ENCODE results near the gene NDRG2. TPM values are rescaled to one million over a fixed set of nuclear protein-coding genes. Genes with fewer than 3 reads are reported as not detected.

NDRG2 gene
- total and polyA plus RNA-seq, 9 of the 15 experiments (the other 6 are each of a cell fraction or from before 2014, with no cell fraction given), result 10.1 to 105 (median 41.0) TPM

DNA sequence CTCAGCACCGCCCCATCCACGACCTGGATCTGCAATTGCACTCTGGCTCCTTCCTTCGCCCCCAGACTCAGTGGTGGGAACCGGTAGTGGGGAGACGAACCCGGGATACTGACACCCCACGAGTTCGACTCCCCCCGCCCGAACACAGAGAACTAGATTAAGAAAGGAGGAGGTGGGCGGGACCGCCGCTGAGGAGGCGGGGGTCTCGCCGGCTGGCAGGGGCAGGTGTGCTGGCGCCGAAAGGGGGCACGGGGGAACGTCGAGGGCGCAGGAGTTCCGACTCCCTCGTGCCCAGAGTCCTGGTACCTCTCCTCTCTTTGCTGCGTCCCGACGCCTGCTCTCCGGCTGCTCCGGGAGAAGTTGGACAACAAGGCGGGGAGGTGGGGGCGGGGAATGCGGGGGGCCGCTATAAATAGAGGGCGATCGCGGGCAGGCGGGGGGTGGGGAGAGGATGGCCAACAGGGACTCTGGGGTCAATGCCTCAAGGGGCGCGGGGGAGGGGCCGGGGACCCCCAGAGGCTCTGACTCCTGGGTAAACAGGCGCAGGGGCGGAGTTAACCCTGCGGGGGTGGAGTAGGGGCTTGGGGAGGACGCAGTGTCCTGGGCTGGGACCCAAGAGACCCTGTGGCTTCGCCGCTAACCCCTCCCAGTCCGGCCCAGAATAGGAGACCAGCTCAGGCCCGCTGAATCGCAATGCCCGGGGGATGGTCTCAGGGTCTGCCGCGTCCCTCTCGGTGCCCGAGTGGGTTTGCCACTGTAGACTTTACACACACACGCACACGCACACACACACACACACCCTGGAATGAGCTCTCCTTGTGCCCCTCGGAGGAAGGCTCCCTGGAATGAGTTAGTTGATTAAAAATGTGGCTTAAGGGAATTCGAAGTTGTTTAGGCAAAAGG lies 761 bp upstream of the NDRG2 start (continued):
- TF ChIP-seq, protein P1, sequence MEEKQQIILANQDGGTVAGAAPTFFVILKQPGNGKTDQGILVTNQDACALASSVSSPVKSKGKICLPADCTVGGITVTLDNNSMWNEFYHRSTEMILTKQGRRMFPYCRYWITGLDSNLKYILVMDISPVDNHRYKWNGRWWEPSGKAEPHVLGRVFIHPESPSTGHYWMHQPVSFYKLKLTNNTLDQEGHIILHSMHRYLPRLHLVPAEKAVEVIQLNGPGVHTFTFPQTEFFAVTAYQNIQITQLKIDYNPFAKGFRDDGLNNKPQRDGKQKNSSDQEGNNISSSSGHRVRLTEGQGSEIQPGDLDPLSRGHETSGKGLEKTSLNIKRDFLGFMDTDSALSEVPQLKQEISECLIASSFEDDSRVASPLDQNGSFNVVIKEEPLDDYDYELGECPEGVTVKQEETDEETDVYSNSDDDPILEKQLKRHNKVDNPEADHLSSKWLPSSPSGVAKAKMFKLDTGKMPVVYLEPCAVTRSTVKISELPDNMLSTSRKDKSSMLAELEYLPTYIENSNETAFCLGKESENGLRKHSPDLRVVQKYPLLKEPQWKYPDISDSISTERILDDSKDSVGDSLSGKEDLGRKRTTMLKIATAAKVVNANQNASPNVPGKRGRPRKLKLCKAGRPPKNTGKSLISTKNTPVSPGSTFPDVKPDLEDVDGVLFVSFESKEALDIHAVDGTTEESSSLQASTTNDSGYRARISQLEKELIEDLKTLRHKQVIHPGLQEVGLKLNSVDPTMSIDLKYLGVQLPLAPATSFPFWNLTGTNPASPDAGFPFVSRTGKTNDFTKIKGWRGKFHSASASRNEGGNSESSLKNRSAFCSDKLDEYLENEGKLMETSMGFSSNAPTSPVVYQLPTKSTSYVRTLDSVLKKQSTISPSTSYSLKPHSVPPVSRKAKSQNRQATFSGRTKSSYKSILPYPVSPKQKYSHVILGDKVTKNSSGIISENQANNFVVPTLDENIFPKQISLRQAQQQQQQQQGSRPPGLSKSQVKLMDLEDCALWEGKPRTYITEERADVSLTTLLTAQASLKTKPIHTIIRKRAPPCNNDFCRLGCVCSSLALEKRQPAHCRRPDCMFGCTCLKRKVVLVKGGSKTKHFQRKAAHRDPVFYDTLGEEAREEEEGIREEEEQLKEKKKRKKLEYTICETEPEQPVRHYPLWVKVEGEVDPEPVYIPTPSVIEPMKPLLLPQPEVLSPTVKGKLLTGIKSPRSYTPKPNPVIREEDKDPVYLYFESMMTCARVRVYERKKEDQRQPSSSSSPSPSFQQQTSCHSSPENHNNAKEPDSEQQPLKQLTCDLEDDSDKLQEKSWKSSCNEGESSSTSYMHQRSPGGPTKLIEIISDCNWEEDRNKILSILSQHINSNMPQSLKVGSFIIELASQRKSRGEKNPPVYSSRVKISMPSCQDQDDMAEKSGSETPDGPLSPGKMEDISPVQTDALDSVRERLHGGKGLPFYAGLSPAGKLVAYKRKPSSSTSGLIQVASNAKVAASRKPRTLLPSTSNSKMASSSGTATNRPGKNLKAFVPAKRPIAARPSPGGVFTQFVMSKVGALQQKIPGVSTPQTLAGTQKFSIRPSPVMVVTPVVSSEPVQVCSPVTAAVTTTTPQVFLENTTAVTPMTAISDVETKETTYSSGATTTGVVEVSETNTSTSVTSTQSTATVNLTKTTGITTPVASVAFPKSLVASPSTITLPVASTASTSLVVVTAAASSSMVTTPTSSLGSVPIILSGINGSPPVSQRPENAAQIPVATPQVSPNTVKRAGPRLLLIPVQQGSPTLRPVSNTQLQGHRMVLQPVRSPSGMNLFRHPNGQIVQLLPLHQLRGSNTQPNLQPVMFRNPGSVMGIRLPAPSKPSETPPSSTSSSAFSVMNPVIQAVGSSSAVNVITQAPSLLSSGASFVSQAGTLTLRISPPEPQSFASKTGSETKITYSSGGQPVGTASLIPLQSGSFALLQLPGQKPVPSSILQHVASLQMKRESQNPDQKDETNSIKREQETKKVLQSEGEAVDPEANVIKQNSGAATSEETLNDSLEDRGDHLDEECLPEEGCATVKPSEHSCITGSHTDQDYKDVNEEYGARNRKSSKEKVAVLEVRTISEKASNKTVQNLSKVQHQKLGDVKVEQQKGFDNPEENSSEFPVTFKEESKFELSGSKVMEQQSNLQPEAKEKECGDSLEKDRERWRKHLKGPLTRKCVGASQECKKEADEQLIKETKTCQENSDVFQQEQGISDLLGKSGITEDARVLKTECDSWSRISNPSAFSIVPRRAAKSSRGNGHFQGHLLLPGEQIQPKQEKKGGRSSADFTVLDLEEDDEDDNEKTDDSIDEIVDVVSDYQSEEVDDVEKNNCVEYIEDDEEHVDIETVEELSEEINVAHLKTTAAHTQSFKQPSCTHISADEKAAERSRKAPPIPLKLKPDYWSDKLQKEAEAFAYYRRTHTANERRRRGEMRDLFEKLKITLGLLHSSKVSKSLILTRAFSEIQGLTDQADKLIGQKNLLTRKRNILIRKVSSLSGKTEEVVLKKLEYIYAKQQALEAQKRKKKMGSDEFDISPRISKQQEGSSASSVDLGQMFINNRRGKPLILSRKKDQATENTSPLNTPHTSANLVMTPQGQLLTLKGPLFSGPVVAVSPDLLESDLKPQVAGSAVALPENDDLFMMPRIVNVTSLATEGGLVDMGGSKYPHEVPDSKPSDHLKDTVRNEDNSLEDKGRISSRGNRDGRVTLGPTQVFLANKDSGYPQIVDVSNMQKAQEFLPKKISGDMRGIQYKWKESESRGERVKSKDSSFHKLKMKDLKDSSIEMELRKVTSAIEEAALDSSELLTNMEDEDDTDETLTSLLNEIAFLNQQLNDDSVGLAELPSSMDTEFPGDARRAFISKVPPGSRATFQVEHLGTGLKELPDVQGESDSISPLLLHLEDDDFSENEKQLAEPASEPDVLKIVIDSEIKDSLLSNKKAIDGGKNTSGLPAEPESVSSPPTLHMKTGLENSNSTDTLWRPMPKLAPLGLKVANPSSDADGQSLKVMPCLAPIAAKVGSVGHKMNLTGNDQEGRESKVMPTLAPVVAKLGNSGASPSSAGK (IDR thresholded peaks at IDR 0.05), result peak; percentile 57; the same call in 1 of the 2 replicates
- TF ChIP-seq ZFPM2 (CRISPR knock-in tag; IDR thresholded peaks at IDR 0.05), result no peak
- TF ChIP-seq SNRNP70 (optimal IDR thresholded peaks at IDR 0.05; ENCODE audit: low read depth, low read length), result no peak
- no peak for TF ChIP-seq GATA2 (CRISPR knock-in tag; IDR thresholded peaks at IDR 0.05)
- TF ChIP-seq ZBTB7A (IDR thresholded peaks at IDR 0.05; ENCODE audit: borderline replicate concordance, control insufficient read depth, low read depth, low read length), result peak; percentile 62; the same call in 1 of the 2 replicates
- TF ChIP-seq SMARCC2 (IDR thresholded peaks at IDR 0.05; ENCODE audit: low read depth), result no peak
- TF ChIP-seq, protein P2, sequence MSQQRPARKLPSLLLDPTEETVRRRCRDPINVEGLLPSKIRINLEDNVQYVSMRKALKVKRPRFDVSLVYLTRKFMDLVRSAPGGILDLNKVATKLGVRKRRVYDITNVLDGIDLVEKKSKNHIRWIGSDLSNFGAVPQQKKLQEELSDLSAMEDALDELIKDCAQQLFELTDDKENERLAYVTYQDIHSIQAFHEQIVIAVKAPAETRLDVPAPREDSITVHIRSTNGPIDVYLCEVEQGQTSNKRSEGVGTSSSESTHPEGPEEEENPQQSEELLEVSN (IDR thresholded peaks at IDR 0.05; ENCODE audit: borderline replicate concordance in 1 of 2, extremely low read depth in 1 of 2, insufficient read depth in 1 of 2, insufficient read length in 1 of 2, low read depth in 1 of 2, low read length in 1 of 2, poor library complexity in 1 of 2, severe bottlenecking in 1 of 2), result peak; percentile 34 to 73

All from K562 (cell line).